Tibial nerve (tissue), 4 donors: ENCODE results near the gene COQ4. TPM values are rescaled to one million over a fixed set of nuclear protein-coding genes. Genes with fewer than 3 reads are reported as not detected.

ENCODE experiments used
- DNase-seq, 2 donors: peaks; one replicate each; pipeline ENCODE4 v3.0.0-alpha.2; 2019; ENCODE audit warnings: low spot score in 2 of 2
- H3K27ac ChIP-seq, 4 donors: fragments of 200-600 bp; sonication (generic) in 3 of 4; one replicate each; pipeline ENCODE4 v1.5.1; 2017 to 2019; ENCODE audit warnings: mild to moderate bottlenecking in 1 of 4
- H3K27me3 ChIP-seq, 2 donors: fragments of 200-600 bp; sonication (generic) in 1 of 2; one replicate each; pipeline versions ENCODE4 v1.5.1 to v1.6.0; 2017 to 2019
- H3K36me3 ChIP-seq, 3 donors: fragments of 200-600 bp; sonication (generic); one replicate each; pipeline ENCODE4 v1.5.1; 2018 to 2019
- H3K4me1 ChIP-seq, 4 donors: fragments of 200-600 bp; sonication (generic) in 3 of 4; one replicate each; pipeline ENCODE4 v1.5.1; 2017 to 2019
- H3K4me3 ChIP-seq, 4 donors: fragments of 200-600 bp; sonication (generic) in 3 of 4; one replicate each; pipeline ENCODE4 v1.5.1; 2017 to 2019; ENCODE audit warnings: mild to moderate bottlenecking in 1 of 4, moderate library complexity in 1 of 4
- H3K9me3 ChIP-seq, 4 donors: fragments of 200-600 bp; sonication (generic) in 3 of 4; one replicate each; pipeline ENCODE4 v1.5.1; 2017 to 2019
- CTCF ChIP-seq, 5 experiments: fragments of 200-600 bp in 3 of 5; fragments of 450-650 bp in 2 of 5; sonication (generic) in 3 of 5; IDR thresholded peaks; one replicate each; pipeline ENCODE4 v1.5.1; 2016 to 2019; ENCODE audit warnings: antibody characterized with exemption in 5 of 5, mild to moderate bottlenecking in 3 of 5, moderate library complexity in 2 of 5
- EP300 ChIP-seq, 2 donors: sonication (generic); formaldehyde crosslinking; IDR thresholded peaks; one replicate each; pipeline ENCODE4 v1.6.1; 2017; ENCODE audit warnings: antibody characterized with exemption in 2 of 2, mild to moderate bottlenecking in 1 of 2
- POLR2A ChIP-seq, 2 donors: fragments of 450-650 bp; IDR thresholded peaks; one replicate each; pipeline ENCODE4 v1.6.1; 2017; ENCODE audit warnings: antibody characterized with exemption in 2 of 2, mild to moderate bottlenecking in 2 of 2, moderate library complexity in 2 of 2
- WGBS, 2 donors: methylation state at CpG; one replicate each; pipeline ENCODE4 v1.1.5; 2018; 5-methylcytosine and 5-hydroxymethylcytosine counted together
- total RNA-seq, 4 donors: library from RNA; depleted of rRNA; stranded (reverse); fragments of >200 nt; gene quantifications; one replicate each; pipeline ENCODE4 v1.1.0, GENCODE V29; 2016

Gene COQ4
- total RNA-seq, 4 donors from 2014 or later: 50.5 to 71.7 (median 65.5) TPM

GRCh38 chr9:128321343-128321742 is 1.3 kb upstream of the COQ4 start:
- H3K27ac ChIP-seq: peak overlapping the region in 1 of 4 donors; percentile 90

DNA sequence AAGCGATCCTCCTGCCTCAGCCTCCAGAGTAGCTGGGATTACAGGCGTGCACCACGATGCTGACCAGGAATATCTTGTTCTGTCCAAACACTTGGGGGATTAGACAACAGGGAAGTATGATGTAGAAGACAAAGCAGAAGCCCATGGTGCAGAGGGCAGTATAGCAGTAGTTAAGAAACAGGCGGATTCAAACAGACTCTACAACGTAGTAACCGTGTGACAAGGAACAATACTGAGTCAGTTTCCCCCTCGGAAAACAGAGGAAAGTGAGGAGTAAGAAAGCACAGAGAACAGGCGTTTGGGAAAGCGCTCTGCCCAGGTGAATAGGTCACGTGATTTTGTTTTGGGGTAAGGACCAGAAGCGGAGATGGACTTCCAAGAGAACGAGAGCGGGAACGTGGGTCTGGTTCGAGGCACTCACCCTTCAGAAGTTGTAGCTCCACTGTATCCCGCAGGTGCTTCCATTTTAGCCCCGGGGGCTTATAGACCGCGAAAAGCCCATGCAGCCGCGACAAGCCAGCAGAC is 698 bp upstream of the COQ4 start:
- Histone ChIP-seq H3K27me3 (no peaks in the 10 kb centered on the region), H3K36me3 (peaks cover 0 to 48% (median 13%) of the 10 kb centered on the region in 3 donors), H3K4me3 (peak overlapping the region; percentile 71 to 98 (median 78)), H3K4me1 (peaks cover 0 to 41% (median 21%) of the 10 kb centered on the region in 4 donors), H3K9me3 (no peaks in the 10 kb centered on the region), H3K27ac (peak overlapping the region in 3 of 4 donors; percentile 81 to 90 (median 86))
- DNase-seq: no peak
- WGBS, 2 donors: 1 to 2% methylated on average over 21 of the region's 21 CpGs
- TF ChIP-seq POLR2A (IDR thresholded peaks at IDR 0.05) (no peak), CTCF (IDR thresholded peaks at IDR 0.05) (no peak), EP300 (IDR thresholded peaks at IDR 0.05) (no peak)

More at GRCh38 chr9:128321343-128321742, 1.3 kb upstream of the COQ4 start:
- 80 to 83% methylated on average over 7 of the region's 7 CpGs for WGBS, 2 donors
- H3K4me1 ChIP-seq: peaks cover 0 to 41% (median 21%) of the 10 kb centered on the region in 4 donors
- H3K36me3 ChIP-seq: peaks cover 0 to 48% (median 7%) of the 10 kb centered on the region in 3 donors
- no peak for DNase-seq
- H3K4me3 ChIP-seq: peak overlapping the region; percentile 71 to 98 (median 78)
- TF ChIP-seq EP300 (IDR thresholded peaks at IDR 0.05): no peak
- no peak for TF ChIP-seq POLR2A (IDR thresholded peaks at IDR 0.05)
- no peak for TF ChIP-seq CTCF (IDR thresholded peaks at IDR 0.05)
- H3K9me3 ChIP-seq: no peaks in the 10 kb centered on the region
- H3K27me3 ChIP-seq: no peaks in the 10 kb centered on the region

DNA sequence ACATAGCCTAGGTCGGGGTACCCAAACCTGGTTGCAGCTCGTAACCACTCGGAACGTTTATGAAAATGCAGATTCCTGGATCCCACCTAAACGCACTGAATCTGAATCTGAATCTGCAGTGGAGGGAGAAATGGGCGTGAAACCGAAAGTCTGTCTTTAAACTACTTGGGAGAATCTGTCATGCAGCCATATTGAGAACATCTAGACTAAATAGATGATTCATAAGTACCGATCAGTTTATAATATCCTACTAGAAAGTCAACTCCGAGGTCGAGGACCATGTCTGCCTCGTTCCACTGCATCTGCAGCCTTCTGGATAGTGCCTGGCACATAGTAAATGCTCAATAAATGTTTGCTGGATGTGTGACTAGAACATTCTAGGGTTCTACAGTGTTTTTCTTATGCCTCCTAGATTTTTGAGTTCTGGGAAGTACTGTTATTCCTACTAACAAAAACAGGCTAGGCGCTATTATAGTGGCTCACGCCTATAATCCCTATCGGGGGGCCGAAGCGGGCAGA is 632 bp downstream of the COQ4 start:
- DNase-seq: no peak
- WGBS, 2 donors: 24 to 29% methylated on average over 15 to 16 of the region's 16 CpGs
- H3K27ac ChIP-seq: peak overlapping the region in 3 of 4 donors; percentile 81 to 90 (median 86)

GRCh38 chr9:128323791-128324190 is 1.2 kb downstream of the COQ4 start:
- DNase-seq: no peak
- 85 to 87% methylated on average over 12 of the region's 12 CpGs for WGBS, 2 donors
- peak overlapping the region in 3 of 4 donors; percentile 71 to 98 (median 79) for H3K4me3 ChIP-seq
- H3K36me3 ChIP-seq: peaks cover 0 to 48% (median 13%) of the 10 kb centered on the region in 3 donors
- H3K27me3 ChIP-seq: no peaks in the 10 kb centered on the region
- no peak overlapping the region for H3K27ac ChIP-seq
- TF ChIP-seq EP300 (IDR thresholded peaks at IDR 0.05) (no peak), CTCF (IDR thresholded peaks at IDR 0.05) (no peak), POLR2A (IDR thresholded peaks at IDR 0.05) (no peak)
- no peaks in the 10 kb centered on the region for H3K9me3 ChIP-seq
- H3K4me1 ChIP-seq: peaks cover 0 to 41% (median 21%) of the 10 kb centered on the region in 4 donors

More for the DNA sequence above, 632 bp downstream of the COQ4 start:
- Histone ChIP-seq H3K9me3 (no peaks in the 10 kb centered on the region), H3K36me3 (peaks cover 0 to 48% (median 13%) of the 10 kb centered on the region in 3 donors), H3K4me1 (peaks cover 0 to 41% (median 21%) of the 10 kb centered on the region in 4 donors), H3K27me3 (no peaks in the 10 kb centered on the region), H3K4me3 (peak overlapping the region; percentile 71 to 98 (median 78))
- TF ChIP-seq POLR2A (IDR thresholded peaks at IDR 0.05): no peak

DNA sequence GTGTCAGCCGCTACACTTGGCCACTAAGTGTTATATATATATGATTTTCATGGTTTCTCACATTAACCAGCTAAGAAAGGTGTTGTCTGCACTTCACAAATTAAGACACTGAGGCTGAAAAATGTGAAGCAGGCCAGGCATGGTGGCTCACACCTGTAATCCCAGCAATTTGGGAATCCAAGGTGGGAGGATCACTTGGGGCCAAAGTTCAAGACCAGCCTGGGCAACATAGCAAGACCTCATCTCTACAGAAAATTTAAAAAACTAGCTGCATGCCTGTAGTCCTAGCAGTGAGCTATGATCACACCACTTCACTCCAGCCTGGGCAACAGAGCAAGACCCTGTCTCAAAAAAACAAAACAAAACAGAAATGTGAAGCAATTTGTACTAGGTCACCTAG is 1.8 kb downstream of the COQ4 start:
- Histone ChIP-seq H3K9me3 (no peaks in the 10 kb centered on the region), H3K27ac (no peak overlapping the region), H3K4me1 (peaks cover 0 to 41% (median 21%) of the 10 kb centered on the region in 4 donors), H3K4me3 (no peak overlapping the region), H3K36me3 (peaks cover 0 to 46% (median 13%) of the 10 kb centered on the region in 3 donors), H3K27me3 (no peaks in the 10 kb centered on the region)
- no peak for DNase-seq
- 87 to 100% methylated on average over 1 of the region's 1 CpG for WGBS, 2 donors
- TF ChIP-seq EP300 (IDR thresholded peaks at IDR 0.05) (no peak), POLR2A (IDR thresholded peaks at IDR 0.05) (no peak), CTCF (IDR thresholded peaks at IDR 0.05) (no peak)
